ENCODE data around the gene SERPINA1.

Gene SERPINA1

GRCh38 chr14:94345344-94346064 is 42.9 kb downstream of the SERPINA1 start:
- no peak for DNase-seq

- no peak for DNase-seq
Observed at GRCh38 chr14:94344389-94344788, 44.0 kb downstream of the SERPINA1 start.

GRCh38 chr14:94343238-94344005 is 45.0 kb downstream of the SERPINA1 start:
- DNase-seq = no peak

- DNase-seq = peak; percentile 18
Observed at GRCh38 chr14:94342334-94342934, 46.0 kb downstream of the SERPINA1 start.

- DNase-seq = no peak
Observed at GRCh38 chr14:94341656-94342333, 46.6 kb downstream of the SERPINA1 start.

- DNase-seq = no peak
Observed at GRCh38 chr14:94340533-94340932, 47.9 kb downstream of the SERPINA1 start.

GRCh38 chr14:94338023-94338422 is 50.4 kb downstream of the SERPINA1 start:
- no peak for DNase-seq

GRCh38 chr14:94337274-94337673 is 51.1 kb downstream of the SERPINA1 start:
- no peak for DNase-seq

GRCh38 chr14:94334872-94335271 is 53.5 kb downstream of the SERPINA1 start:
- DNase-seq = no peak

GRCh38 chr14:94332587-94332986 is 55.8 kb downstream of the SERPINA1 start:
- DNase-seq = no peak

- DNase-seq = no peak
Observed at GRCh38 chr14:94332063-94332583, 56.3 kb downstream of the SERPINA1 start.

- DNase-seq = no peak
Observed at GRCh38 chr14:94331462-94331861, 56.9 kb downstream of the SERPINA1 start.

- DNase-seq = no peak
Observed at GRCh38 chr14:94330857-94331256, 57.5 kb downstream of the SERPINA1 start.

GRCh38 chr14:94330432-94330831 is 58.0 kb downstream of the SERPINA1 start:
- DNase-seq = no peak

- no peak for DNase-seq
Observed at GRCh38 chr14:94329857-94330256, 58.5 kb downstream of the SERPINA1 start.

- DNase-seq = no peak
Observed at GRCh38 chr14:94328196-94328595, 60.2 kb downstream of the SERPINA1 start.
